Thoracic aorta endothelial cell (primary cell): Measurements from ENCODE around the gene LSM14B. TPM values are rescaled to one million over a fixed set of nuclear protein-coding genes. Genes with fewer than 3 reads are reported as not detected.

Experiments used
- total RNA-seq: library from RNA; depleted of rRNA; stranded (reverse); fragments of >200 nt; gene quantifications from 2 replicates; pipeline ENCODE4 v1.2.3, GENCODE V29; 2012

LSM14B gene
- 23.9 and 24.9 TPM in 2 replicates for total RNA-seq

GRCh38 chr20:62121776-62122653 is at the start of gene LSM14B:
TSS of gene LSM14B (plus strand) at chr20:62122475. CDS start at chr20:62122667, 192 bp downstream.

GRCh38 chr20:62143081-62143956 is 21.0 kb downstream of the LSM14B start, which contains the start of the genes PSMA7 and SS18L1:
TSS of gene PSMA7 (minus strand) at chr20:62143394. CDS start at chr20:62143303, 91 bp downstream.
TSS of gene SS18L1 (plus strand) at chr20:62143769. CDS start at chr20:62143821, 52 bp downstream.

GRCh38 chr20:62182469-62183425 is 60.5 kb downstream of the LSM14B start, which contains the start of gene MTG2:
TSS of gene MTG2 (plus strand) at chr20:62183028. CDS start at chr20:62193421, 10,393 bp downstream.

Other genes starting within 250 kb of the LSM14B start
- gene TAF4, start 56.6 kb upstream of the LSM14B start, total RNA-seq: 8.8 and 13.2 TPM in 2 replicates
- 368 and 398 TPM in 2 replicates for gene PSMA7, start 20.9 kb downstream of the LSM14B start, total RNA-seq
- 12.9 and 13.4 TPM in 2 replicates for gene SS18L1, start 21.3 kb downstream of the LSM14B start, total RNA-seq
- gene MTG2, start 60.6 kb downstream of the LSM14B start, total RNA-seq: 16.4 and 19.0 TPM in 2 replicates
- gene HRH3, start 97.8 kb downstream of the LSM14B start, total RNA-seq: not detected in 2 replicates
- 18.1 and 20.5 TPM in 2 replicates for gene OSBPL2, start 116.0 kb downstream of the LSM14B start, total RNA-seq
- gene ADRM1, start 180.5 kb downstream of the LSM14B start, total RNA-seq: 149 and 155 TPM in 2 replicates
- 103 and 108 TPM in 2 replicates for gene LAMA5, start 244.8 kb downstream of the LSM14B start, total RNA-seq